ENCODE data around the gene GLRA1. TPM values are rescaled to one million over a fixed set of nuclear protein-coding genes. Genes with fewer than 3 reads are reported as not detected.

The GLRA1 gene
- total RNA-seq, 2 donors from 2014 or later = not detected

DNA sequence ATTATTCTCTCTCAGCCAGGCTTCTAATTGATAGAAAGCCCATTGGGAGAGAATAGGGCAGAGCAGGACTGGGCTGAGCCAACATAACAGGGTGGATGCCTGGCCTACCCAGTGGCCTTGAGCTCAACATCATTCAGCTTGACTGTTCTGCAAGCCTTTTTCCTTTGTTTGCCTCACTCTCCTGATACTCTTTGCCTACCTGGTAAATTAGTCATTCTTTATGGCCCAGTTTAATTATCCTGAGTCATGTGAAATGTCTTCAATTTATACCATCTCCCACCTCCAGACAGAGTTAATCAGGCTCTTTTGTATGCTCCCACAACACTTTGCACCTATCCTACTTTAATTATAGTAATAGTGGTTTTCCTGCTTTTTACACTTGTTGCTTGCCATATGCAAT, 13.6 kb downstream of the GLRA1 start:
- TF ChIP-seq, protein P1, sequence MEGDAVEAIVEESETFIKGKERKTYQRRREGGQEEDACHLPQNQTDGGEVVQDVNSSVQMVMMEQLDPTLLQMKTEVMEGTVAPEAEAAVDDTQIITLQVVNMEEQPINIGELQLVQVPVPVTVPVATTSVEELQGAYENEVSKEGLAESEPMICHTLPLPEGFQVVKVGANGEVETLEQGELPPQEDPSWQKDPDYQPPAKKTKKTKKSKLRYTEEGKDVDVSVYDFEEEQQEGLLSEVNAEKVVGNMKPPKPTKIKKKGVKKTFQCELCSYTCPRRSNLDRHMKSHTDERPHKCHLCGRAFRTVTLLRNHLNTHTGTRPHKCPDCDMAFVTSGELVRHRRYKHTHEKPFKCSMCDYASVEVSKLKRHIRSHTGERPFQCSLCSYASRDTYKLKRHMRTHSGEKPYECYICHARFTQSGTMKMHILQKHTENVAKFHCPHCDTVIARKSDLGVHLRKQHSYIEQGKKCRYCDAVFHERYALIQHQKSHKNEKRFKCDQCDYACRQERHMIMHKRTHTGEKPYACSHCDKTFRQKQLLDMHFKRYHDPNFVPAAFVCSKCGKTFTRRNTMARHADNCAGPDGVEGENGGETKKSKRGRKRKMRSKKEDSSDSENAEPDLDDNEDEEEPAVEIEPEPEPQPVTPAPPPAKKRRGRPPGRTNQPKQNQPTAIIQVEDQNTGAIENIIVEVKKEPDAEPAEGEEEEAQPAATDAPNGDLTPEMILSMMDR (IDR thresholded peaks at IDR 0.05) = no peak
- ATAC-seq (ENCODE audit: insufficient number of reproducible peaks, low FRiP score, low read depth) (no peak), DNase-seq (ENCODE audit: low spot score) (no peak)
- no peak overlapping the region for H3K4me3 ChIP-seq
- H3K36me3 ChIP-seq = no peaks in the 10 kb centered on the region
- H3K27ac ChIP-seq = no peak overlapping the region
- H3K4me1 ChIP-seq (ENCODE audit: control insufficient read depth in 1 of 2, low read depth in 2 of 2) = peaks cover 27 to 42% of the 10 kb centered on the region in 2 donors
- H3K9me3 ChIP-seq = no peaks in the 10 kb centered on the region
- H3K27me3 ChIP-seq (replicated peaks; ENCODE audit: insufficient read depth) = no peaks in the 10 kb centered on the region

DNA sequence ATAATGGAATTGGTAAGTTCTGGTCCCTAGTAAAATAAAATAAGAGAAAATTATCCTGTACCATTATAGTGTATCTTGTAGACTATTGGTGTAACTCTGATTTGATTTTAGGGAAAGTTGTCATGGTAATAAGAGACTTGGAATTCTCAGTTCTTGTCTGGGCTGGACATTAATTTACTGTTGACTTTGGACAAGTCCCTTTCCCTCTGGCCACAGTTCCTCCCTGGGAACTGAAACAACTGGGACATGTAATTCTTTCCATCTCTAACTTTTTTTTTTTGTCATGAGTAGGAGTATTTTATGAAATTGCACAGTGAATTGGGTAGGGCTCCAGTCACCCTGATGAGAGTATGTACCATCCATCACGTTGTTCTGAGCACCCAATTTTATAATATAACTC, 15.0 kb downstream of the GLRA1 start:
- DNase-seq (ENCODE audit: low spot score) (no peak), ATAC-seq (ENCODE audit: insufficient number of reproducible peaks, low FRiP score, low read depth) (peak; percentile 59)
- no peaks in the 10 kb centered on the region for H3K27me3 ChIP-seq (replicated peaks; ENCODE audit: insufficient read depth)
- H3K36me3 ChIP-seq = no peaks in the 10 kb centered on the region
- peaks cover 34 to 56% of the 10 kb centered on the region in 2 donors for H3K4me1 ChIP-seq (ENCODE audit: control insufficient read depth in 1 of 2, low read depth in 2 of 2)
- no peak overlapping the region for H3K4me3 ChIP-seq
- TF ChIP-seq, protein P1 (IDR thresholded peaks at IDR 0.05) = no peak
- H3K9me3 ChIP-seq = no peaks in the 10 kb centered on the region
- H3K27ac ChIP-seq = peak overlapping the region in 1 of 2 donors; percentile 60

DNA sequence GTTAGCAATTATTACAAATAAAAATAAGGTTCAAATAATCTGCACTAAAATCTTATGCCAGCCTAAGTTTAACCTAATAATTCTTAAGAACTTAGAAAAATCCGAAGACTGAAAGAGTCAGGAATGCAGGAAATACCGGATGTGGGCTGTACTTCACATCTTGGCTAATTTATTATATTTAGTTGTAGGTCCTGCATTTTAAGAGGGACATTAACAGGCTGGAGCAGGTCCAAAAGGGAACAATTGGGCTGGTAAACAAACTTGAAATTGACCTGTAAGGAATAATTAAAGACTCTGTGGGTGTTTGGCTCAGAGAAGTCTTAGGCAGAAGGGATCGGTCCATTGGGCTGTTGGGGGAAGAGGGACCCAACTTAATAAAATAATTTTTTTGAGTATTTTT, 18.4 kb downstream of the GLRA1 start:
- TF ChIP-seq, protein P1 (IDR thresholded peaks at IDR 0.05) = no peak

DNA sequence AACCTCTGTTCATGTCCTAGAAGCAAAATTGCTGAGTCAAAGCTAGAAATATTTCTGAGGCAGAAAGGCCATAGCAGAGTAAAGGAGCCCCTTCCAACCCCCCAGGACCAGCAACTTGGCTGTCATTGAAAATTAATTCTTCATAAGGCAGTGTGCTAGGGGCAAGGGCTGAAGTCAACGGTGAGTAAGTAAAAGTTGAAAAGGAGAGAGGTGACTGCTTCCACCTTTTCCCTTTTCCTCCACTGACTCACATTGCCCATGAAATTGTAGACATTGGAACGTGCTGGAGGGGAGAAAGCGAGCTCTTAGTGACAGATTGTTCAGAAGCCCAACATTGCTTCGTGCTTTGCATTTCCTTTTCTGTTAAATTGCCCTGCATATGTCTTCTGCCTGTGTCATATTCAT, 19.1 kb downstream of the GLRA1 start:
- Histone ChIP-seq H3K4me3 (peak overlapping the region; percentile 15), H3K27ac (peak overlapping the region in 1 of 2 donors; percentile 47), H3K9me3 (no peaks in the 10 kb centered on the region), H3K36me3 (no peaks in the 10 kb centered on the region), H3K27me3 (replicated peaks; ENCODE audit: insufficient read depth) (no peaks in the 10 kb centered on the region), H3K4me1 (ENCODE audit: control insufficient read depth in 1 of 2, low read depth in 2 of 2) (peaks cover 33 to 53% of the 10 kb centered on the region in 2 donors)
- no peak for DNase-seq (ENCODE audit: low spot score)
- ATAC-seq (ENCODE audit: insufficient number of reproducible peaks, low FRiP score, low read depth) = no peak
- TF ChIP-seq, protein P1 (IDR thresholded peaks at IDR 0.05) = no peak

More for the DNA sequence above, 18.4 kb downstream of the GLRA1 start:
- H3K27me3 ChIP-seq (replicated peaks; ENCODE audit: insufficient read depth) = no peaks in the 10 kb centered on the region
- H3K36me3 ChIP-seq = no peaks in the 10 kb centered on the region
- H3K4me3 ChIP-seq = peak overlapping the region; percentile 15
- H3K4me1 ChIP-seq (ENCODE audit: control insufficient read depth in 1 of 2, low read depth in 2 of 2) = peaks cover 30 to 51% of the 10 kb centered on the region in 2 donors
- H3K9me3 ChIP-seq = no peaks in the 10 kb centered on the region
- ATAC-seq (ENCODE audit: insufficient number of reproducible peaks, low FRiP score, low read depth) (no peak), DNase-seq (ENCODE audit: low spot score) (no peak)
- H3K27ac ChIP-seq = peak overlapping the region in 1 of 2 donors; percentile 47

DNA sequence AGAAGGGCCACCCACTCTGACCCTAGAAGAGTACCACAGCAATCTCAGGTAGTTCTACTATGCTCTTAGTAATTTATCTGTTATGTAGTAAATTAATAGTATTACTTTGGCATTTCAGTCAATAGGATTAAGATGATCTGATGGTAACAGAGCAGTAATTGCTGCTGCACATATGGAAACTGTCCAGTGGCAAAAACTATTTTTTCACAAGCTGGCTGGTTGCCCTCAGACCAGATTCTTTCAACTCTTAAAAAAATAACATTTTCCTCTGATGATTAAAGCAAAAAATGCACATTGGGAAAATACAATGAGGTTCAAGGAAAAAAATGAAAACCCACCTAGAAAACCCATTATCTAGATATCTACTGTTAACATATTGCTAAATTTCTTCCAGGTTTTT, 19.7 kb downstream of the GLRA1 start:
- Histone ChIP-seq H3K4me3 (no peak overlapping the region), H3K27ac (no peak overlapping the region), H3K36me3 (no peaks in the 10 kb centered on the region), H3K27me3 (replicated peaks; ENCODE audit: insufficient read depth) (no peaks in the 10 kb centered on the region), H3K4me1 (ENCODE audit: control insufficient read depth in 1 of 2, low read depth in 2 of 2) (peaks cover 29 to 53% of the 10 kb centered on the region in 2 donors), H3K9me3 (no peaks in the 10 kb centered on the region)
- DNase-seq (ENCODE audit: low spot score) (no peak), ATAC-seq (ENCODE audit: insufficient number of reproducible peaks, low FRiP score, low read depth) (no peak)
- TF ChIP-seq, protein P1 (IDR thresholded peaks at IDR 0.05) = no peak

All from thoracic aorta (tissue), 2 donors.